Hindlimb muscle (tissue), 1 donor: ENCODE measurements around the gene CEP63. TPM values are rescaled to one million over a fixed set of nuclear protein-coding genes. Genes with fewer than 3 reads are reported as not detected.

Experiments used
- DNase-seq: peaks from one replicate; pipeline ENCODE4 v3.0.0-alpha.2; 2013
- polyA plus RNA-seq: library from polyadenylated mRNA; unstranded; fragments of 120-200 nt; gene quantifications from one replicate; pipeline ENCODE4 v1.2.1, GENCODE V29; 2013; ENCODE audit not compliant: insufficient read length

The CEP63 gene
- 35.5 TPM for polyA plus RNA-seq

- DNase-seq: peak; percentile 98
These were observed at the start of gene CEP63, which contains the start of gene ANAPC13 for GRCh38 chr3:134485718-134486576. TSS of gene CEP63 (plus strand) at chr3:134486057. CDS start at chr3:134495321, 9,264 bp downstream. TSS of gene ANAPC13 (minus strand) at chr3:134485985. CDS start at chr3:134482904, 3,081 bp downstream.

- DNase-seq: no peak
These were observed 48.6 kb upstream of the CEP63 start for GRCh38 chr3:134437211-134437752.

- no peak for DNase-seq
These were observed 44.5 kb upstream of the CEP63 start for GRCh38 chr3:134441321-134441720.

GRCh38 chr3:134441821-134442220 lies 44.0 kb upstream of the CEP63 start:
- DNase-seq: no peak

- DNase-seq: no peak
These were observed 40.8 kb upstream of the CEP63 start for GRCh38 chr3:134445095-134445494.

- DNase-seq: no peak
These were observed 40.2 kb upstream of the CEP63 start for GRCh38 chr3:134445636-134446035.

- DNase-seq: no peak
These were observed 39.1 kb upstream of the CEP63 start for GRCh38 chr3:134446800-134447199.

GRCh38 chr3:134447351-134447750 lies 38.5 kb upstream of the CEP63 start:
- DNase-seq: no peak

GRCh38 chr3:134448664-134449063 lies 37.2 kb upstream of the CEP63 start:
- no peak for DNase-seq

- DNase-seq: no peak
These were observed 36.6 kb upstream of the CEP63 start for GRCh38 chr3:134449277-134449676.

- DNase-seq: no peak
These were observed 35.9 kb upstream of the CEP63 start for GRCh38 chr3:134449951-134450350.

GRCh38 chr3:134453631-134454030 lies 32.2 kb upstream of the CEP63 start:
- no peak for DNase-seq

GRCh38 chr3:134457376-134458074 lies 28.3 kb upstream of the CEP63 start:
- DNase-seq: no peak

- no peak for DNase-seq
These were observed 27.4 kb upstream of the CEP63 start for GRCh38 chr3:134458406-134458945.

GRCh38 chr3:134459562-134459961 lies 26.3 kb upstream of the CEP63 start:
- DNase-seq: no peak

- no peak for DNase-seq
These were observed 24.9 kb upstream of the CEP63 start for GRCh38 chr3:134460965-134461364.

GRCh38 chr3:134462331-134462941 lies 23.4 kb upstream of the CEP63 start:
- no peak for DNase-seq

- DNase-seq: no peak
These were observed 22.2 kb upstream of the CEP63 start for GRCh38 chr3:134463676-134464063.

GRCh38 chr3:134464064-134464688 lies 21.7 kb upstream of the CEP63 start:
- DNase-seq: peak; percentile 92

- peak; percentile 77 for DNase-seq
These were observed 21.0 kb upstream of the CEP63 start for GRCh38 chr3:134464689-134465365.

- no peak for DNase-seq
These were observed 19.5 kb upstream of the CEP63 start for GRCh38 chr3:134466331-134466730.

- no peak for DNase-seq
These were observed 17.3 kb upstream of the CEP63 start for GRCh38 chr3:134468519-134468918.
